Effector memory CD8-positive, alpha-beta T cell (primary cell): ENCODE data around the gene PYROXD2.

ENCODE experiments used
- ATAC-seq: fragments of 150-1000 bp; cut with Tn5 transposase; replicated peaks from 2 replicates; pipeline ENCODE4 v1.10.0; 2021; ENCODE audit warnings: mild to moderate bottlenecking, moderate library complexity
- DNase-seq, 3 experiments: peaks; one replicate each; pipeline ENCODE4 v3.0.0; 2021
- H3K27ac Mint-ChIP-seq, 2 donors: one replicate each; pipeline ENCODE4 v1.8.0; 2022; ENCODE audit warnings: mild to moderate bottlenecking in 2 of 2, mixed read lengths in 2 of 2, moderate library complexity in 2 of 2
- H3K27me3 Mint-ChIP-seq, 2 donors: one replicate each; pipeline ENCODE4 v1.8.0; 2022; ENCODE audit warnings: mixed read lengths in 2 of 2
- H3K36me3 Mint-ChIP-seq: one replicate; pipeline ENCODE4 v1.8.0; 2022; ENCODE audit warnings: mild to moderate bottlenecking, moderate library complexity, mixed read lengths; ENCODE audit not compliant: insufficient read depth
- H3K4me1 Mint-ChIP-seq, 2 donors: one replicate each; pipeline ENCODE4 v1.8.0; 2022; ENCODE audit warnings: low read depth in 2 of 2, mixed read lengths in 2 of 2
- H3K4me3 Mint-ChIP-seq, 2 donors: one replicate each; pipeline ENCODE4 v1.8.0; 2022; ENCODE audit warnings: mild to moderate bottlenecking in 2 of 2, mixed read lengths in 2 of 2, moderate library complexity in 2 of 2
- H3K9me3 Mint-ChIP-seq, 2 donors: one replicate each; pipeline ENCODE4 v1.8.0; 2022; ENCODE audit warnings: mixed read lengths in 2 of 2
- total RNA-seq, 9 experiments: gene quantifications; one replicate each; lab custom pipeline; 2026; lab: John Stamatoyannopoulos, UW

PYROXD2 gene
- 0.63 to 12.3 (median 4.0) reads per million in 9 experiments for total RNA-seq

GRCh38 chr10:98414932-98415730, at the start of gene PYROXD2:
PYROXD2 (minus strand) TSS chr10:98415182; CDS start chr10:98415135, 47 bp downstream.
- Mint-ChIP-seq H3K36me3 (peaks cover 13% of the 10 kb centered on the region), H3K27ac (peak within 1 kb of the TSS; percentile 94 to 95), H3K4me3 (peak within 1 kb of the TSS; percentile 92 to 96), H3K9me3 (no peaks in the 10 kb centered on the region), H3K4me1 (peaks cover 12 to 19% of the 10 kb centered on the region in 2 donors), H3K27me3 (no peaks in the 10 kb centered on the region)
- ATAC-seq: peak; percentile 93
- DNase-seq: peak; percentile 44 to 57 (median 53)

DNA sequence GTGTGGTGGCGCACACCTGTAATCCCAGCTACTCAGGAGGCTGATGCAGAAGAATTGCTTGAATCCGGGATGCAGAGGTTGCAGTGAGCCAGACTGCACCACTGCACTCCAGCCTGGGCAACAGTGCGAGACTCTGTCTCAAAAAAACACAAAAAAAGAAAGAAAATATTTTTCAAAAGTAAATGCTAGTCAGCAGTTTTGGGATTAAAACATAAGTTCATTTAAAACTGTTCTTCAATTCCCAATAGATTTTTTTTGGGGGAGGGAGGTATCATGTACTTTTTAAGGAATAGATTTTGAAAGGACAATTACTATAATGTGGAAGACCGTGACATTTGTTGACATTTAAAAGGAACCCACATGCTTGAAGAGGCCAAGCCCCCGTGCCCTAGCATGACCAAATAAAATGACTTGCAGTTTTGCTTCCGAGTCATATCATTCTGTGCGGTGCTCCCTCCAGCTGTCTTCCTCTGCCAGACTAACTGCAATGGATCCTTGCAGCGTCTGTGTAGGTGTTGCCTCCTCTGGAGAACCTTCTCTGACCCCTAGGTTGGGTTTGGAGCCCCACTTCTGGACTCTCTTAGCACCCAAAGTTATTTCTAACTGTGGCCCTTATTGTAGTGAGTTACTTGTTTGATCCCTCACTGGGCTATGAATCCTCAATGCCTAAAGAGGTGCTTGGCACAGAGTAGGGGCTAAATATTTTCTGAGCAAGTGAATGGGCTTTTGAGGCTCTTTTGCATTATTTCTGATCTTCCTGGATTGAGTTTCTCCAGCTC, 49.2 kb upstream of the PYROXD2 start:
- DNase-seq: no peak
- Mint-ChIP-seq H3K4me3 (no peak overlapping the region), H3K4me1 (peaks cover 6 to 8% of the 10 kb centered on the region in 2 donors), H3K27me3 (peaks cover 0 to 20% of the 10 kb centered on the region in 2 donors), H3K27ac (no peak overlapping the region), H3K9me3 (no peaks in the 10 kb centered on the region), H3K36me3 (no peaks in the 10 kb centered on the region)
- no peak for ATAC-seq

DNA sequence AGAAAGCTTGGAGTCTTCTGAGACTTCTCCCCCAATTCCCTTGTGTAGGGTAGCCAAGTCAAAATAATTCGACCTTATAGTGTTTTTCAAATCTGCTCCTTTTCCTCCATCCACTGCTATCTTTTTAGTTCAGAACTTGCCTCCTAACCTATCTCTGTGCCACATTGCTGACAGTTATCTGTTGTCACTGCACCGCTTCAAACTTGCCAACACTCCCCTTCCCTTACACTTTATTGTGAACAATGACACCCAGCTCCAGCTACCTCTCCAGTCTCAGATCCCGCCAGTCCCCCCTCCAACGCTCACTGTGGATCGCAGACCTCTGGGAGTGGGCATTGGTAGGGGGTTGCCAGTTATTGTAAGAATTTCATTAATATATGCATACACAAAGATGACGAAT, 48.0 kb upstream of the PYROXD2 start:
- no peak for ATAC-seq

GRCh38 chr10:98461500-98461842, 46.5 kb upstream of the PYROXD2 start:
- Mint-ChIP-seq H3K4me3 (no peak overlapping the region), H3K36me3 (no peaks in the 10 kb centered on the region), H3K9me3 (no peaks in the 10 kb centered on the region), H3K4me1 (no peaks in the 10 kb centered on the region), H3K27ac (no peak overlapping the region), H3K27me3 (peaks cover 18 to 38% of the 10 kb centered on the region in 2 donors)
- no peak for DNase-seq
- no peak for ATAC-seq

More for the DNA sequence above, 48.0 kb upstream of the PYROXD2 start:
- Mint-ChIP-seq H3K4me3 (no peak overlapping the region), H3K36me3 (no peaks in the 10 kb centered on the region), H3K9me3 (no peaks in the 10 kb centered on the region), H3K27me3 (peaks cover 5 to 27% of the 10 kb centered on the region in 2 donors), H3K4me1 (peaks cover 3 to 6% of the 10 kb centered on the region in 2 donors), H3K27ac (no peak overlapping the region)
- DNase-seq: no peak

DNA sequence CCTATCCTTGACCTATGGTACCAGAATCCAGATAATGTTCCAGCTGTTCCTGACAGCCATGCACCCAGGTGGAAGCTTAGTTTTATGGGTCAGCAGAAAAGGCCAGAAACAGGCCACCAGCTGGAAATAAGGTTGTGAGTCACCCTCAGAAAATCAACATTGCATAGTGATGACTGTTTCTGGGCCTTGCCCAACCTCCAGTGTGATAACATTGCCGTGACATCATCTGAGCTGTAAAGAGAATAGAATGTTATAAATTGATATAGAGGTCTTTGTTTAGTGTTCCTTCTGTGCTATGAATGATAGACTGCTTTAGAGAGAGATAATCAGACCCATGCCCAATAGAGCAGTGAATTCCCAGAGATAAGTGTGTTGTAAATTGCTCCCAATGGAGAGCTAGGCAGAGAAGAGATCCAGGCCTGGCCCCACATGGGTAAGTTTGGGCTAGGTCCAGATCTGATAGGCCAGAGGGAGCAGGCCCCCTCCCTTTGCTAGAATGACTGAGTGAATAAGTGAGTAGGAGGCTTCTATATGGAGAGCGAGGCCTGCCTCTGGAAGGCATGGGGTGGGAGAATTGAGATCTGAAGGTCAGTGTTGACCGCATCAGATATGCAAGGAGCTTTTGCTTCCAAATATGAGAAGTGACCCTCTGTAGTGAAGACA, 46.0 kb upstream of the PYROXD2 start:
- DNase-seq: no peak

GRCh38 chr10:98458809-98459784, 44.1 kb upstream of the PYROXD2 start:
- Mint-ChIP-seq H3K4me3 (no peak overlapping the region), H3K27ac (peak overlapping the region in 1 of 2 donors; percentile 5), H3K36me3 (no peaks in the 10 kb centered on the region), H3K27me3 (peaks cover 18 to 31% of the 10 kb centered on the region in 2 donors), H3K9me3 (no peaks in the 10 kb centered on the region), H3K4me1 (no peaks in the 10 kb centered on the region)
- ATAC-seq (no peak), DNase-seq (no peak)

More for the DNA sequence above, 46.0 kb upstream of the PYROXD2 start:
- Mint-ChIP-seq H3K36me3 (no peaks in the 10 kb centered on the region), H3K27me3 (peaks cover 18 to 38% of the 10 kb centered on the region in 2 donors), H3K4me1 (no peaks in the 10 kb centered on the region), H3K9me3 (no peaks in the 10 kb centered on the region), H3K4me3 (no peak overlapping the region), H3K27ac (no peak overlapping the region)
- no peak for ATAC-seq

DNA sequence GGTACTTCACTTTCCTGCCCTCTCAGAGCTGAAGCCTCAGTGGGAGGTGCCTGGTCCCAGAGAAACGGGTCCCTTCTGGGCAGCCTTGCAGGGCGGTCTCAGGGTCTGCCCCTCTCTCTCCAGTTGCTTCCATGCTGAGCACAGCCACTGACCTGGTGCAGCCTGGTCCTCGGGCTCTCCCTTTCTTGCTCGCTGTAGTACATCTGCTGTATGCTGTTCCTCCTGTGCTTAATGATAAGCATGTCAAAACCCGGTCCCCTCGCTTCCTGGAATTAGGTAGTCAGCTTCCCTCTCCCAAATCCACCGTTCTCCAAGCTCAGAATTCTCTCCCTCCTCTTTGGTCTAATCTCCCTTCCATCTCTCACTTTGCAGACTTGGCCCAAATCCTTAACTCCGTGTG, 42.7 kb upstream of the PYROXD2 start:
- H3K27me3 Mint-ChIP-seq: peaks cover 24 to 31% of the 10 kb centered on the region in 2 donors

GRCh38 chr10:98456686-98457482, 41.9 kb upstream of the PYROXD2 start:
- no peak for ATAC-seq
- Mint-ChIP-seq H3K4me3 (no peak overlapping the region), H3K27me3 (peaks cover 33 to 34% of the 10 kb centered on the region in 2 donors), H3K4me1 (no peaks in the 10 kb centered on the region), H3K27ac (no peak overlapping the region), H3K9me3 (no peaks in the 10 kb centered on the region), H3K36me3 (no peaks in the 10 kb centered on the region)
- no peak for DNase-seq

More for the DNA sequence above, 42.7 kb upstream of the PYROXD2 start:
- Mint-ChIP-seq H3K27ac (no peak overlapping the region), H3K4me1 (no peaks in the 10 kb centered on the region), H3K4me3 (no peak overlapping the region), H3K9me3 (no peaks in the 10 kb centered on the region), H3K36me3 (no peaks in the 10 kb centered on the region)
- no peak for DNase-seq
- ATAC-seq: no peak

GRCh38 chr10:98456043-98456570, 41.1 kb upstream of the PYROXD2 start:
- H3K4me1 Mint-ChIP-seq: no peaks in the 10 kb centered on the region
- no peaks in the 10 kb centered on the region for H3K36me3 Mint-ChIP-seq
- H3K4me3 Mint-ChIP-seq: no peak overlapping the region
- ATAC-seq: no peak
- no peak overlapping the region for H3K27ac Mint-ChIP-seq
- no peak for DNase-seq
- H3K27me3 Mint-ChIP-seq: peaks cover 35 to 36% of the 10 kb centered on the region in 2 donors
- H3K9me3 Mint-ChIP-seq: no peaks in the 10 kb centered on the region

- Mint-ChIP-seq H3K4me3 (no peak overlapping the region), H3K27me3 (peaks cover 35 to 42% of the 10 kb centered on the region in 2 donors), H3K27ac (no peak overlapping the region), H3K9me3 (no peaks in the 10 kb centered on the region), H3K4me1 (no peaks in the 10 kb centered on the region), H3K36me3 (no peaks in the 10 kb centered on the region)
- ATAC-seq (no peak), DNase-seq (no peak)
Observed at GRCh38 chr10:98453729-98454128, 38.7 kb upstream of the PYROXD2 start.

GRCh38 chr10:98450618-98451017, 35.6 kb upstream of the PYROXD2 start:
- no peak overlapping the region for H3K4me3 Mint-ChIP-seq
- DNase-seq (no peak), ATAC-seq (no peak)
- H3K27me3 Mint-ChIP-seq: peaks cover 17 to 25% of the 10 kb centered on the region in 2 donors
- no peaks in the 10 kb centered on the region for H3K9me3 Mint-ChIP-seq
- H3K4me1 Mint-ChIP-seq: peaks cover 5 to 11% of the 10 kb centered on the region in 2 donors
- H3K36me3 Mint-ChIP-seq: peaks cover 15% of the 10 kb centered on the region
- no peak overlapping the region for H3K27ac Mint-ChIP-seq

GRCh38 chr10:98449287-98449686, 34.3 kb upstream of the PYROXD2 start:
- DNase-seq (no peak), ATAC-seq (no peak)
- peaks cover 19 to 25% of the 10 kb centered on the region in 2 donors for H3K4me1 Mint-ChIP-seq
- no peaks in the 10 kb centered on the region for H3K9me3 Mint-ChIP-seq
- H3K4me3 Mint-ChIP-seq: no peak overlapping the region
- H3K27me3 Mint-ChIP-seq: peaks cover 17 to 25% of the 10 kb centered on the region in 2 donors
- no peak overlapping the region for H3K27ac Mint-ChIP-seq
- H3K36me3 Mint-ChIP-seq: peaks cover 19% of the 10 kb centered on the region
